HG02642 (cell line): ENCODE results near the gene CCDC97.
"Not testable (repeated sequence)": the region's sequence is repeated elsewhere in the genome, so short reads cannot be mapped to it uniquely, and the experiment has no call there.

Experiments used
- ATAC-seq: cut with Tn5 transposase; IDR thresholded peaks from one replicate; pipeline ENCODE4 v1.9.1; 2021; ENCODE audit warnings: mild to moderate bottlenecking; ENCODE audit not compliant: unreplicated experiment, poor library complexity

The CCDC97 gene

GRCh38 chr19:41310033-41310831 lies at the start of gene CCDC97:
Gene CCDC97 (plus strand): TSS chr19:41310172. CDS start chr19:41310311, 139 bp downstream.
- peak; percentile 77 for ATAC-seq

GRCh38 chr19:41261474-41262190 lies 48.3 kb upstream of the CCDC97 start:
- ATAC-seq: no peak

GRCh38 chr19:41263042-41263849 lies 46.7 kb upstream of the CCDC97 start:
- ATAC-seq: peak; percentile 6

- ATAC-seq: peak; percentile 74
These were observed 46.0 kb upstream of the CCDC97 start, which contains the start of gene HNRNPUL1 for GRCh38 chr19:41263850-41264580. Gene HNRNPUL1 (plus strand): TSS chr19:41264372. CDS start chr19:41264504, 132 bp downstream.

- peak; percentile 0 for ATAC-seq
These were observed 45.2 kb upstream of the CCDC97 start for GRCh38 chr19:41264581-41265394.

- no peak for ATAC-seq
These were observed 44.4 kb upstream of the CCDC97 start for GRCh38 chr19:41265395-41266153.

GRCh38 chr19:41269055-41269454 lies 40.9 kb upstream of the CCDC97 start:
- ATAC-seq: no peak

- ATAC-seq: no peak
These were observed 40.4 kb upstream of the CCDC97 start for GRCh38 chr19:41269571-41269970.

- ATAC-seq: no peak
These were observed 36.9 kb upstream of the CCDC97 start for GRCh38 chr19:41273076-41273475.

- no peak for ATAC-seq
These were observed 35.2 kb upstream of the CCDC97 start for GRCh38 chr19:41274802-41275201.

GRCh38 chr19:41276231-41276630 lies 33.7 kb upstream of the CCDC97 start:
- no peak for ATAC-seq

GRCh38 chr19:41278478-41278877 lies 31.5 kb upstream of the CCDC97 start:
- no peak for ATAC-seq

GRCh38 chr19:41288673-41289530 lies 21.1 kb upstream of the CCDC97 start:
- no peak for ATAC-seq

- not testable (repeated sequence) for ATAC-seq
These were observed 20.2 kb upstream of the CCDC97 start for GRCh38 chr19:41289814-41290213.

- no peak for ATAC-seq
These were observed 15.6 kb upstream of the CCDC97 start for GRCh38 chr19:41294393-41294792.

GRCh38 chr19:41295499-41295898 lies 14.5 kb upstream of the CCDC97 start:
- ATAC-seq: no peak

- no peak for ATAC-seq
These were observed 13.5 kb upstream of the CCDC97 start for GRCh38 chr19:41296433-41296871.
